HepG2 (cell line): ENCODE results near the gene FCHO2.

Experiments
- CTCF ChIP-seq: sonication (generic); formaldehyde crosslinking; IDR thresholded peaks from 2 replicates; pipeline ENCODE4 v1.5.0; 2020; ENCODE audit warnings: mild to moderate bottlenecking, missing genetic modification reagents, moderate library complexity
- HDAC6 ChIP-seq: fragments of 200-600 bp; sonication (generic); IDR thresholded peaks from 2 replicates; pipeline ENCODE4 v1.7.0; 2017; ENCODE audit warnings: mild to moderate bottlenecking, antibody characterized with exemption, low read length, low read depth
- HNF4A ChIP-seq: sonication (generic); formaldehyde crosslinking; IDR thresholded peaks from 2 replicates; pipeline ENCODE4 v1.4.0; 2020; ENCODE audit warnings: missing genetic modification reagents
- MIXL1 ChIP-seq: IDR thresholded peaks from 2 replicates; pipeline ENCODE4 v1.6.1; 2016
- POLR2A ChIP-seq, 2 experiments: IDR thresholded peaks; 2 replicates each; pipeline ENCODE4 v1.6.1; 2011; ENCODE audit warnings: low read depth in 2 of 2, low read length in 2 of 2, mild to moderate bottlenecking in 1 of 2, moderate library complexity in 1 of 2; ENCODE audit not compliant: insufficient read depth in 1 of 2
- SMARCC2 ChIP-seq: fragments of 450-650 bp; IDR thresholded peaks from 2 replicates; pipeline ENCODE4 v1.6.1; 2017; ENCODE audit warnings: antibody characterized with exemption, mild to moderate bottlenecking
- STAT5B ChIP-seq: sonication (generic); formaldehyde crosslinking; IDR thresholded peaks from 2 replicates; pipeline ENCODE4 v1.4.0; 2020; ENCODE audit warnings: missing genetic modification reagents
- TARDBP ChIP-seq: sonication (generic); formaldehyde crosslinking; IDR thresholded peaks from 2 replicates; pipeline ENCODE4 v1.8.0; 2022; ENCODE audit warnings: mild to moderate bottlenecking, missing genetic modification reagents
- TCF7L2 ChIP-seq: IDR thresholded peaks from 2 replicates; pipeline ENCODE4 v1.6.1; 2011; ENCODE audit warnings: mild to moderate bottlenecking, low read depth, low read length, moderate library complexity
- TSC22D2 ChIP-seq: sonication (generic); formaldehyde crosslinking; IDR thresholded peaks from 2 replicates; pipeline ENCODE4 v1.5.1; 2020; ENCODE audit warnings: missing genetic modification reagents, mild to moderate bottlenecking, borderline replicate concordance
- ZFP36L2 ChIP-seq: sonication (generic); formaldehyde crosslinking; IDR thresholded peaks from 2 replicates; pipeline ENCODE4 v1.4.0; 2020; ENCODE audit warnings: missing genetic modification reagents
- ZNF800 ChIP-seq: sonication (generic); formaldehyde crosslinking; IDR thresholded peaks from 2 replicates; pipeline ENCODE4 v1.4.0; 2020; ENCODE audit warnings: missing genetic modification reagents

GRCh38 chr5:73129143-73129542, 173.3 kb downstream of the FCHO2 start:
- TF ChIP-seq POLR2A (IDR thresholded peaks at IDR 0.05; ENCODE audit: insufficient read depth in 1 of 2, low read depth in 2 of 2, low read length in 2 of 2), result no peak
- no peak for TF ChIP-seq HDAC6
- no peak for TF ChIP-seq CTCF (CRISPR knock-in tag)
- TF ChIP-seq MIXL1 (CRISPR knock-in tag), result no peak
- no peak for TF ChIP-seq ZFP36L2 (CRISPR knock-in tag)
- no peak for TF ChIP-seq HNF4A
- TF ChIP-seq ZNF800 (CRISPR knock-in tag), result no peak
- no peak for TF ChIP-seq TSC22D2 (CRISPR knock-in tag)
- TF ChIP-seq SMARCC2, result no peak
- no peak for TF ChIP-seq TARDBP
- TF ChIP-seq TCF7L2, result no peak
- TF ChIP-seq STAT5B (CRISPR knock-in tag), result no peak
